Esophagus mucosa (tissue), 1 donor: ENCODE measurements around the gene DDX47. TPM values are rescaled to one million over a fixed set of nuclear protein-coding genes. Genes with fewer than 3 reads are reported as not detected.
"Not testable (repeated sequence)": the region's sequence is repeated elsewhere in the genome, so short reads cannot be mapped to it uniquely, and the experiment has no call there.

ENCODE experiments used
- ATAC-seq: fragments of 200-7000 bp; cut with Tn5 transposase; one replicate; pipeline ENCODE4 v1.9.1; 2020
- total RNA-seq: library from RNA; stranded (reverse); gene quantifications from one replicate; pipeline ENCODE4 v1.2.4, GENCODE V29; 2023
- donor health status: DM: yes; HTN: yes; CAD: no.

Gene DDX47
- total RNA-seq, 1 donor from 2014 or later = 36.5 TPM

GRCh38 chr12:12797794-12798152, 15.4 kb upstream of the DDX47 start:
- ATAC-seq = no peak

DNA sequence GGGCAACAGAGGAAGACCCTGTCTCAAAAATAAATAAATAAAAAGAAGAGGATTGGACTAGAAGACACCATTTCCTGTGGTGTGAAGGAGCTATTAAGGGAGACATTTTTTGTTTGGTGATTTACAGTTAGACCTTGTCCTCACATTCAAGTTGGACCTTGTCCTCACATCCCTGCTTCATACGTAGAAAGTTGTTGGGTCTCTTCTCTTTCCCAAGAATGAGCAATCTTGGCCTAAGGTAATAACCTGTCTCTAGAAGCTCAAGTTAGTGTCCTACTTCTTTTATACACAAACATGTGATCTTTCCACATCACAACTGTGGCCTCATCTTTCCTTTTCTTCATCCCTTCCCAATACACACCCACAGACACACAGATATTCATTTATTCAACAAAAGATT, 14.7 kb upstream of the DDX47 start:
- no peak for ATAC-seq

- ATAC-seq = no peak
These were observed 13.8 kb upstream of the DDX47 start for GRCh38 chr12:12799163-12799920.

DNA sequence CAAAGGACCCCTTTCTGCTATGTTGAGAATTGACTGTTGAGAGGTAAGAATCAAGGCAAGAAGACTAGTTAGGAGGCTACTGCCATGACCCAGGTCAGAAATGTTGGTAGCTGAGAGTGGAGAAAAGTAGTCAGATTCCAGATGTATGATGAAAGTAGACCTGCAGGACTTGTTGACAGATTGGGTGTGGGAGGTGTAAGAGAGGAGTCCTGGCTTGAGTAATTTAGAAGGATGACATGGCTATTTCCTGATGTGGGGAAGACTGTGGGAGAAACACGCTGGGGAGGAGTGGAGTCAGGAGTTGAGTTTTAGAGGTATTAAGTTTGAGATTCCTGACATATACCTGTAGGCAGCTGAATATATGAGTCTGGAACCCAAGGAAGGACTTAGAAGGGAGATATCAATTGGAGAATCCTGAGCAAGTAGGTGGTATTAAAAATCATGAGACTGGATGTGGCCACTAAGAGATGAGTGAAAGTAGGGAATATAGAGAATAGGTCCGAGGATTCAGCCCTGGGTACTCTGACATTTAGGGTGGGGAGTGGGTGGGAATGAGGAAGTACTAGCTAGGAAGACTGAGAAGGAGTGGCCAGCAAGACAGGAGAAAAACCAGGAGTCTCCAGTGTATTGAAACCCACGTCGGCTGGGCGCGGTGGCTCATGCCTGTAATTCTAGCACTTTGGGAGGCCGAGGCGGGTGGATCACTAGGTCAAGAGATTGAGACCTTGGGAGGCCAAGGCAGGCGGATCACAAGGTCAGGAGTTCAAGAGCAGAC, 12.6 kb upstream of the DDX47 start:
- ATAC-seq = peak; percentile 42

- ATAC-seq = not testable (repeated sequence)
These were observed 11.5 kb upstream of the DDX47 start for GRCh38 chr12:12801656-12802055.

- ATAC-seq = peak; percentile 93
These were observed 10.0 kb upstream of the DDX47 start for GRCh38 chr12:12803186-12803585.

DNA sequence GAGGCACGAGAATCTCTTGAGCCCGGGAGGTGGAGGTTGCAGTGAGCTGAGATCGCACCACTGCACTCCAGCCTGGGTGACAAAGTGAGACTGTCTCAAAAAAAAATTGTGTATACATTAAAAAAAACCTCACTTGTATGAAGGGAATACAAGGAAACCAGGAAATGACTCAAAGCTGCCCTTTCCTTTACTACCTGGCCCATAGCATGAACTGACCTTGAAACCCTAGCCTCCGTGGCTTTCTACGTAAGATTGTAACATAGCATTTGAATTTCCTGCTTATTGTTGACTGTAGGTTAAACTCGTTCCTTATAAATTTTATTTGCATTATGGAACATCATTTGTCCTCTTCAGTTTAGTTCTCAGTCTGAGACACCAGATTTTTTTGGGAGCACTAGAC, 9.1 kb upstream of the DDX47 start:
- peak; percentile 56 for ATAC-seq

DNA sequence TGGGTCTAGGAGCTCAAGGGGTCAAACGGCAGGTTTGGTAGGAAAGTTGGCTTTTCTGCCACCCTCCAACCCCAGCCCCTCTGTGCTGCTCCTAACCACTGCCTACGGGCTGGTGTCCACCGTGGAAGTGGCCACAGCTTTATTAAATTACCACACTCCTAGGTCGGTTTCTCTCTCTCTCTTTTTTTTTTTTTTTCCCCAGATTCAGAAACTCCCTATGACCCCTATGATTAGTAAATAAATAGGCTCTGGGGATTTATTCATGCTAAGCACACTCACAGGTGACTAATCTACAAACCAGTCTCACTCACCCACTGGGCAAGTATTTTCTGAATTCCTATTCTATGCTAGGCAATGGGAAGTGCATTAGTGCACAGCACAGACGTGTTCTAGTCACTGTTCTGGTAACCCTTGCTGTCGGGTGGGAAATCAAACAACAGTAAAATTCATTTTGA, 8.7 kb upstream of the DDX47 start:
- peak; percentile 84 for ATAC-seq

- no peak for ATAC-seq
These were observed 6.2 kb upstream of the DDX47 start for GRCh38 chr12:12806784-12807516.

DNA sequence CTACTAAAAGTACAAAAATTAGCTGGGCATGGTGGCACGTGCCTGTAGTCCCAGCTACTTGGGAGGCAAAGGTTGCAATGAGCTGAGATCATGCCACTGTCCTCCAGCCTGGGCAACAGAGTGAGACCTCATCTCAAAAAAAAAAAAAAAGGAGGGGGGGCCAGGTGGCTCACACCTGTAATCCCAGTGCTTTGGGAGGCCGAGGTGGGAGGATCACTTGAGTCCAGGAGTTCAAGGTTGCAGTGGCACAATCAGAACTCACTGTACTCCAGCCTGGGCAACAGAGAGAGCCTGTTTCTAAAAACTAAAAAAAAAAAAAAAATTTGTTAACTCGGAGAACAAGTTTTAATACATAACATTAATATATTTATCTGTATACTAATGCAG, 5.6 kb upstream of the DDX47 start:
- ATAC-seq = not testable (repeated sequence)

GRCh38 chr12:12807970-12808702, 5.0 kb upstream of the DDX47 start:
- ATAC-seq = no peak

DNA sequence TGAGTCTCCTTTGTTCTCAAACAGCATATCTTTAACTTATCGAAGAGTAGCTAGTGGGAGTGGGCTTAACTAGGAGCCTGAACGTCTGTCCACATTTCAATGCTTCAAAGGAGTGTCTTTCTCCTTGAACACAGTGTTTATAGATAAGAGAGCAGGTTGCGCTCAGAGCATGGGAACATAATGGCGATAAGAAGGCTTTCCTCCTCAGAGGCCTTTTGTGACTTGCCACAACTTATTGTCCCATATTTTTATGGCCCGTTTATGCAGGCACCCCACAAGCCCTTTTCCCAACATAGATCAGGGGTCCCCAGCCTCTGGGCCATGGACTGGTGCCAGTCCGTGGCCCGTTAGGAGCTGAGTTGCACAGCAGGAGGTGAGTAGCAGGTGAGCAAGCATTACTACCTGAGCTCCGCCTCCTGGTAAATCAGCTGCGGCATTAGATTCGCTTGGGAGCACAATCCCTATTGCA, 2.6 kb upstream of the DDX47 start:
- no peak for ATAC-seq

DNA sequence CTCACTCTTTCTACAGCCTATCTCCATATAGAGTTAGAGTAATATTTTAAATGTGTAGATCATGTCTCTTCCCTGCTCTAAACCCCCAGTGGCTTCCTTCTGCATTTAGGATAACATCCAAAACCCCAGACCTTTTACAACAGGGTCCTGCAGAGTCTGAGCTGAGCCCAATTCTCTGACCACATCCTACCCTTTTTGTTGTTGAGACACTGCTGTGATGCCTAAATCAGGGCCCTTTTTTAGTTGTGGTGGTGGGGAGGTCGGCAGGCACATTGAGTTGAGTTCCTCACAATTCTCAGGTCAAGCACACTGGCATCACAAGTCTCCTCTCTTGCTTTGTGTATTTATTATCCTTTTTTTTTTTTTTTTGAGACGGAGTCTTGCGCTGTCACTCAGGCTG, 1.8 kb upstream of the DDX47 start:
- no peak for ATAC-seq

DNA sequence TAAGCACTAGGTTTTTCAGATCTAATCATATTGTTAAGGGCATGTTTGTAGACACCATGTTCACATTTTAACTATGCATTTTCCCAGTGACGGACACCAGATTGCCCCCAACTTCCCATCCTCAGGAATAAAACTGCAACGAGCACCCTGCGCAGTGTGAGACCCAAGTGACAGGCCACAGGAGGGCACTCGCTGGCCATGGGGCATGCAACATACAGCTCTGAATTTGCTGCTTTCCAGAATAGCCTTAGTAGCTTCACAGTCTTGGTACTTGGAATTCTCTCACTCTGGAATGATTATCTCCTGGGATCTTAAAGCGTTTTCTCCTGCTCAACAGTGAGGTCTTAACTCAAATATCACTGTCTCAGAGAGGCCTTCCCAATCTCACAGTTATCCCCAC, 972 bp upstream of the DDX47 start:
- no peak for ATAC-seq

DNA sequence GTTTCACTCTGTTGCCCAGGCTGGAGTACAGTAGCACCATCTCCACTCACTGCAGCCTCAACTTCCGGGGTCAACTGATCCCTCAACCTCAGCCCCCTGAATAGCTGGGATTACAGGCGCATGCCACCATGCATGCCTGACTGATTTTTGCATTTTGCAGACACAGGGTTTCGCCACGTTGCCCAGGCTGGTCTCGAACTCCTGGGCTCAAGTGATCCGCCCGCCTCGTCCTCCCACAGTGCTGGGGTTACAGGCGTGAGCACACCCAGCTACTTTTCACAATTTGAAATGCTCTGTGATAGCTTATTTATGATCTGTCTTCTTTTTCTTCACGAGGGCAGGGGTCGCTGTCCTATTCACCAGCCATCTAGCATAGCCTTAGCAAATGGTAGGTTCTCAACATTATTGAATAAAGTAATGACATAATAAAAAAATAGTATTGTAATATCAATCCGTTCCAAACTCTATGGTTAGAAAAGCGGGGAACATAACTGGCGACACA, 477 bp upstream of the DDX47 start:
- ATAC-seq = no peak

- no peak for ATAC-seq
These were observed 4.5 kb downstream of the DDX47 start for GRCh38 chr12:12817616-12818015.

DNA sequence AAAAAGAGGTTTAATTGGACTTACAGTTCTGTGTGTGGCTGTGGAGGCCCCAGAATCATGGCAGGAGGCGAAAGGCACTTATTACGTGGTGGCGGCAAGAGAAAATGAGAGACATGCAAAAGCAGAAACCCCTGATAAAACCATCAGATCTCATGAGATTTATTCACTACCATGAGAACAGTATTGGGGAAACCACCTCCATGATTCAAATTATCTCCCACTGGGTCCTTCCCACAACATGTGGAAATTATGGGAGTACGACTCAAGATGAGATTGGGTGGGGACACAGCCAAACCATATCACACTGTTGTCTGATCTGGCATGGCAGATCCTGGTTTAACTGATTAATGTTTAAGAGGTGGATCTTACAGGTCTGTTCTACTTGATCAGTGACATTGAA, 5.6 kb downstream of the DDX47 start:
- no peak for ATAC-seq

GRCh38 chr12:12819221-12819620, 6.1 kb downstream of the DDX47 start:
- ATAC-seq = no peak

DNA sequence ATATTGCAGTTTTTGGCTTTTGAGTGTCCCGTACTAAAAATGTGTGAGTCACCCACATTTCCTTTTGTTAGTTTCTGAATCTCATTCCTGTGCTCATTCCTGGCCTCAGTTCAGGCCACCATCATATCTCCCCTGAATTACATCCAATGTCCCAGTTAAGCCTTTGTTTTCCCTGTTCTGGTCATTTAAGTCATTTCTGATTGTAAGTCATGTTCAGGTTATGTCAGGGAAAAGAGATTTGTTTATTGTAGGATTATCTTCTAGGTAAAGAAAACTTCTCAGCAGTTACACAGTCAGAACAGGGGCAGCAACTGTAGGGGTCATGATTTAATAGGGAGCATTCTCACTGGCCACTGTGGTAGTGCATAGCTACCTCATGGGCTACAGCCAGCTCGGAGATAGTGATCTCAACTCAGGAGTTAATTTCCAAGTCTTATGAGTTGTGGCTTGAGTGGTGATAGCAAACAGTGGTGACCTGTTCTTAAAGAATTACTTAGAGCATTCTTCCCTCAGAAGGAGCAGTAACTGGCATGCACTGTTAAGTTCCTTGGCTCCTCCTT, 6.7 kb downstream of the DDX47 start:
- ATAC-seq = no peak

DNA sequence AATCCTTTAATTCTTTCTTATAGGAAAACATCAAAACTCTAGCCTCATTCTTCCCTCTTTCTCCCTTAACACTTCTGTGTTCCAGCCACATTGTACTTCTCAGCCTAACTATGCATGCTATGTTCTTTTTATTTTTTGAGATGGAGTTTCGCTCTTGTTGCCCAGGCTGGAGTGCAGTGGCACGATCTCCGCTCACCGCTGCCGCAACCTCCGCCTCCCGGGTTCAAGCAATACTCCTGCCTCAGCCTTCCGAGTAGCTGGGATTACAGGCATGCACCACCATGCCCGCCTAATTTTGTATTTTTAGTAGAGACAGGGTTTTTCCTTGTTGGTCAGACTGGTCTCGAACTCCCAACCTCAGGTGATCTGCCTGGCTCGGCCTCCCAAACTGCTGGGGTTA, 7.2 kb downstream of the DDX47 start:
- ATAC-seq = not testable (repeated sequence)

DNA sequence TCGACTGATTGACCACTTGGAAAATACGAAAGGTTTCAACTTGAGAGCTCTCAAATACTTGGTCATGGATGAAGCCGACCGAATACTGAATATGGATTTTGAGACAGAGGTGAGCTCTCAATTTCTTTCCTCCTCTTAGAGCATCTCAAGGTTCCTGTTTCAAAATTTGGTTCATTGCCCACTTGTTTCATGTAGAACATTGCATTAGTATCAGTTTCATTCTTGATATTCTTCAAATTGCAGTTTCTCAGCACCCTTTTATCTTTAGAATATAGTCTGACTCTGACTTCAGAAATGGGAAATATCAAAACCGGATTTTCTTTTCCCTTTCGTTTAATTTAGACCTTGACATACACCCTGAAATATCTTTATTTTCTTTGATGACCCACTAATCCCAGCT, 8.8 kb downstream of the DDX47 start:
- no peak for ATAC-seq

DNA sequence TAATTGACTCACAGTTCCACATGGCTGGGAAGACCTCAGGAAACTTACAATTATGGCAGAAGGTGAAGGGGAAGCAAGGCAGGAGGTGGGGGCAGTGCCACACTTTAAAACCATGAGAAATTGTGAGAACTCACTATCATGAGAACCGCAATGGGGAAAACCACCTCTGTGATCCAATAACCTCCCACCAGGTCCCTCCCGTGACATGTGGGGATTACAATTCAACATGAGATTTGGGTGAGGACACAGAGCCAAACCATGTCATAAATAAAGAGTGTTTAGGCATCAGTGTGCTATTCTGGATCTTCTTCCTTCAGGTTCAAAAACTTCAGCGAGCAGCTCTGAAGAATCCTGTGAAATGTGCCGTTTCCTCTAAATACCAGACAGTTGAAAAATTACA, 9.7 kb downstream of the DDX47 start:
- no peak for ATAC-seq
